Stimulated activated CD4-positive, alpha-beta T cell treated with anti-CD3 and anti-CD28 coated beads, Interleukin-4, amount 100 ng/mL, for 24 hours (primary cell): ENCODE results near the gene WNT3.
"Not testable (repeated sequence)": the region's sequence is repeated elsewhere in the genome, so short reads cannot be mapped to it uniquely, and the experiment has no call there.

Source experiments
- DNase-seq: peaks from one replicate; pipeline ENCODE4 v3.0.0-alpha.2; 2020

The WNT3 gene

DNA sequence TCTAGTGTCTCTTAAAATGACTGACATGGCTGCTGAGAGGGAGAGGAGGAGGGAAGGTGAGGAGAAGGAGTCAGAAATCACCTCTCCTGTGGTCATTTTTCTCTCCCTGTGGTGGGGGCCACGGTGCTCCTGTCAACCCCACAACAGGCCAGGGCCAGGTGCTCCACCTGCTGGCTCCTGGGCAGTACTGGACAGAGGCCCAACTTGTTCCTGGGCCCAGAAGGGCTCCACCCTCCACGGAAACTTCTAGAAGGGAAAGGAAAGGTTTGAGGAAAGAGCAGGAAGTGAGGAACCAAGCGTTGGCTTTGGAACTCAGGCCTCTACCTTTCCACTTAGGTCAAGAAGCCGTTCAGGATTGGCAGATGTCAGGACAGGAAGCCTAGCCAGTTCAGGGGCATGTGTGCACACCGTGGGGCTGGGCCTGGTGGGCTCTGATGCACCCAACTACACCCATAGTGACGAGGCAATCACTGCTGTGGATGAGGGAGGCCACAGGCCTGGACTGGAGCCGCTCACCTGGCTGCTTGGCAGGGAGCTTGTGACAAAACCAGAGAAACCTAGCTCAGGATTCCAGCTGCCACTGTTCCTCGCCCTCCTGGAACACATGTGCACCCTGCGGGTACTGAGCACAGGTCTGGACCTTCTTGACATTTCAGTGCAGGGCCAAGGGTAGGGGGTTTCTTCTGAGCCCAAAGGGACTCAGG, 36.1 kb downstream of the WNT3 start:
- DNase-seq: no peak

DNA sequence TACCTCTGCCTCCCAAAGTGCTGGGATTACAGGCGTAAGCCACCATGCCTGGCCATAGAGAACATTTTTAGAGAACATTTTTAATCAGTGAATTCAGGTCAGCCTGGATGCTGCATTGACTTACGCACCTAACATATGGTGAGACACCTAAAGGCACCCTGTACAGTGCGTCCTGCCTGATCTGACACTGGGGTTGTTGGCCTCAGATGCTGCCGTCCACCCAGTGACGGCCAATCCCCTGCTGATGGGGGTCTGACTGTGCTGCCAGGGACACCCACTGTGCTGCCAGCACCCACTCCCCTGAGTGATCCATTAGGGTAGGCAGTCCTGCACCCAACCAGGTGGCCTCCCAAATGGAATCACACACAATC, 38.5 kb downstream of the WNT3 start:
- DNase-seq: no peak

DNA sequence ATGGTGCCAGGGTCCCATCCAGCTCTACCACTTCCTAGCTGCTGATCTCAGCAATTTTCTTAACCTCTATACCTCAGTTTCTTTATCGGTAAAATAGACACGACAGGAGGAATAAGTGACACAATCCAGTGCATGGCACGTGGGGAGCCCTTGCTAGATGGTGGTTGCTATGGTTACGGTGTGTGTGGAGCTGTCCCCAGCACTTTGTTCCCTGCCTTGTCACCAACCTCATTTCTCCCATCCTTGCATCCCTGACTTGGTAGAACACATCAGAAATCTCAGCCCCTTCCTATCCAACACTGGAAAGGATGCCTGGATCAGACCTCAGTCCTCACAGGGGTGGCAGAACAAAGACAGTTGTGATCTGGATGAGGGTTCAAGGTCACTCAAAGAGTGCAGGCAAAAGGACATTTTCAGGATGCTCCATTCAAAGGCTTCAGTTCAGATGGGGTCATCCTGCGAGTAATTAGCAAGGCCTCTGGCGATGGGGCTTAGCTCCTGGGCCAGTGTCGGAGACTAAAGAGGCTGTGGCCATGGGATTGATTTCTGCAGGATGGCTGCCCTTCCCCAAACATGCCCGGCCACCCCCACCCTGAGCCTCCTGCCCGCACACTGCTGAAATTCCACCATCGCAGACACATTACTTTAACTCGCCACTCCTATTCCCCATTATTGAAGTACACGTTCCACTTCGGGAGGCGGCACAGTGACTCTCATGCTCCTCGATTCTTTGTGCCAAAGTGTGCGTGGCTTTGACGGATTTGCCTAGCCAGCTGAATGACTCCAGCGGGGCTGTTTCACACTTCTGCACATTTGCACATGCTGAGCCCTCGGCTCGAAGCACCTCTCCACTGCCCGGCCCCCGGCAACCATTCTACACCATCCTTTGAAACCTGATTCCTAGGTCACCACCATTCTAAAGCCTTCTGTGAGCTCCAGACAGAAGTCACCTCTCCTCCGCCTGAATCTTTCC, 40.3 kb downstream of the WNT3 start:
- no peak for DNase-seq

DNA sequence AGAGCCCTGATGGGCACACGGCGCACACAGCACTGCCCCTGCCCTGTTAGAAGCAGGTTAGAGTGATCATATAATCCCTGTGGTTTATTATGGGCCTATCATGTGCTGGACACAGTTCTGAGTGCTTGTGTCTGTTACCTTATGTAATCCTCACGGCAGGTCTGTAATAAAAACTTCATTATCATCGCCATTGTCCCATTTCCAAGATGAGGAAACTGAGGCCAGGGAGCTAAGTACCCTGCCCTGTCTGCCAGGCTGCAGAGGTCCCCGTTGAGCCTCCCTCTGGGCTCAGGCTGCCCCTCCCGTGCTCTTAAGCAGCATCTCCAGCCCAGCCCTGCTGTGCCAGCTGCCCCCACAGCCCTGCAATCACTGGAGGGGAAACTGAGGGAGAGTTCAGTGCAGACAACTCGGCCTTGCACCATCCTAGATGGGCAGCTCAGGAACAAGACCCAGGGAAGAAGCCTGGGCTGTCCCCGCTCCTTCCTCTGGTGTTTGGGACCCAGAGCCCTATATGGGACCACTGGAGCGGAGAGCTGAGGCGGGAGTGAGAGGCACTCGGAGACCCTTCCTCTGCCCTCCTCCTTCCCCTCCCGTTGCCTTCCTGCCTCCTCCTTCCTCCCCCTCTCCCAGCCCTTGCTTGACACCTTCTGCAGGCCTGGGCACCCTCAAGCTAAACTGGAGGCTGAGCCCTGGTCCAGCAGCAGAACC, 42.0 kb downstream of the WNT3 start:
- DNase-seq: no peak

DNA sequence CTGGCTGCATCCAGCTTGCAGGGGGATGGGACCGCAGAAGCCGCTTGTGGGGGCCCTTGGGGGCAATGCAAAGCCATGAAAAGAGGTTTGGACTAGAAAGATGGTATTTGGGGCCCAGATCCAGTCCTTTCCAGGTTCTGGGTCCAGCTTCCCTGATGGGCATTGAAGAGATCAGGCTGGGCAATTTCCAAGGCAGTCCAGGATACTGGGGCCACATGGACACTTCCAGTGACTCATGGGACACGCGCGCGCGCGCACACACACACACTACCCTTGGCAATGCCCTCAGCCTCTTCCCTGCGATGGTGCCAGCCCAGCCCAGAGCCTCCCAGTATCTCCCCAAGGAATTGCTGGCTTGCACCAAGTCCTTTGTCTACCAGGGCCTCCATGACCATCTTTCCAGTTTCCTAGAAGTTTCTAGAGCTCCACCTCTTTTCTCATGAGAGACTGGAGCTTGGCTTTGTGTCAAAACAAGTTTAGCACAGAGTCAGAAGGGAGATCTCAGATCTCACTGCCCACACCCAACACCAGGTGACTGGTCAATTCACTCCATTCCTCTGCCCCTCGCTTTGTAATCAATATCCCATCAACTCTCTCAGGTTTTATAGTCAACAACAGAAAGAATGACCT, 44.3 kb downstream of the WNT3 start:
- DNase-seq: no peak

GRCh38 chr17:46773676-46774075, 44.8 kb downstream of the WNT3 start:
- DNase-seq: no peak

DNA sequence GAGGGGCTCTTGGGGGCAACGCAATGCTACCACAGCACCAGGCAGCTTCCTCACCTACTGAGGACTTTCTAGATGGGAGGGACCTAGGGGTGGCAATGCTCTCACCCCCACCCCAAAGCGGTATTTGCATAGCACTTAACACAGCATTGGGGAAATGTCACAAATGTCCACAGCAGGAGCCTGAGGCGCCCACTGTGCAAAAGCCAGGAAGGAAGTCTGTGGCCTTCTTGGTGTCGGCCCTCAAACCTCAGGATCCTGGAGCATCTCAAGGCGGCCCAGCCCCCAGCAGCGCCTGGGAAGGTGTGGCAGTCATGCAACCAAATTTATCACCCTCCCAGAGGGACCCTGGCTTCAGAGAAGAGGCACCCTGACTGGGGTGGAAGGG, 45.3 kb downstream of the WNT3 start:
- no peak for DNase-seq

DNA sequence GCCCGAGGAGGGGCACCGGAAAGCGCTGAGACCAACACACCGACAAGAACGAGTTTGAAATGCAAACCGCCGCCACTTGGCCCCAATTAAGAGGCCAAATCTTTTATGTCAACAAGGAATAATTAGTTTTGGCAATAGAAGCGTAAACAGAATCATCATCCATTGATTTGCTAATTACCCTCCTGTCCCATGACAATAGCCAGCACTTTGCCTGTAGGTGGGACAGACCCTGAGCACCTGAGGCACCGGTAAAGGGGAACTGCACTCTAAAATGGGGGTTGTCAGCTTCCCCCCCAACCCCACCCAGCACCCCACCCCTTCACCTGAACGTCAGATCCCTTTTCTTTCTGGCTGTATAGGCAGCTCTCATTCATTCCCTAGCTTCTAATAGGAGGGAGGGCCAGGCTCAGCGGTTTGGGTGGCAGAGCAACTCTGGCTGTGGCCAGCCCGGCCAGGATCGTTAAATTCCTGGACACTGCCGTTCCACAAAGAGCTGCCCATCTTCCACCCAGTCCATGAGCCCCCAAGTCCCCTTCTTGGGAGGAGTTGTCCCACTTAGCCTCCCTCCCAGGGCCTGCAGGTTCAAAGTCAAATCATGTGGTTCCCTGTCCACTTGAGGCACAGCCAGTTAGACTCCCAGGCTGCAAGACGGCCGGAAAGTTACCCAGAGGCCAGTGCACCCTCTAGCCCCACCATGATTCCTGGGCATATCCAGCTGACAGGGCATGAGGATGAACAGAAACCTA, 45.8 kb downstream of the WNT3 start:
- DNase-seq: no peak

GRCh38 chr17:46771561-46772474, 46.7 kb downstream of the WNT3 start:
- DNase-seq: no peak

- no peak for DNase-seq
Observed at GRCh38 chr17:46770818-46771560, 47.5 kb downstream of the WNT3 start.

DNA sequence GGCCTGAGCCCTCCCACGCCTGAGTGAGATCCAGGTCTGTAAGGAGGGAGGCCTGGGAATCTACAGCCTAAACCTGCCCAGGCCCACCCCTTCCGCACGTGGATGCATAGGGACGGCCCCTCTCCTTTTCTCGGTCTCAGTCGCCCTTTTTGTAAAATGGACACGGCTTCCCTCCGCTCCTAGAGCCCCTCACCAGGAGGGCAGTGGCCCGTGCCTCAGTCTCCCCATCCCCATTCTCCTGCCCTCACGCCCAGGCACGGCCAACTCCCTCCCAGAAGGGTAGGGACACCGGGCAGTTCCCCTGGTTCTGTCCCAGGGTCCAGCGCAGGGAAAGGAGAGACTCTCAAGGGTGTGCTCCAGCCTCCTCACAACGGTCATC, 48.1 kb downstream of the WNT3 start:
- no peak for DNase-seq

DNA sequence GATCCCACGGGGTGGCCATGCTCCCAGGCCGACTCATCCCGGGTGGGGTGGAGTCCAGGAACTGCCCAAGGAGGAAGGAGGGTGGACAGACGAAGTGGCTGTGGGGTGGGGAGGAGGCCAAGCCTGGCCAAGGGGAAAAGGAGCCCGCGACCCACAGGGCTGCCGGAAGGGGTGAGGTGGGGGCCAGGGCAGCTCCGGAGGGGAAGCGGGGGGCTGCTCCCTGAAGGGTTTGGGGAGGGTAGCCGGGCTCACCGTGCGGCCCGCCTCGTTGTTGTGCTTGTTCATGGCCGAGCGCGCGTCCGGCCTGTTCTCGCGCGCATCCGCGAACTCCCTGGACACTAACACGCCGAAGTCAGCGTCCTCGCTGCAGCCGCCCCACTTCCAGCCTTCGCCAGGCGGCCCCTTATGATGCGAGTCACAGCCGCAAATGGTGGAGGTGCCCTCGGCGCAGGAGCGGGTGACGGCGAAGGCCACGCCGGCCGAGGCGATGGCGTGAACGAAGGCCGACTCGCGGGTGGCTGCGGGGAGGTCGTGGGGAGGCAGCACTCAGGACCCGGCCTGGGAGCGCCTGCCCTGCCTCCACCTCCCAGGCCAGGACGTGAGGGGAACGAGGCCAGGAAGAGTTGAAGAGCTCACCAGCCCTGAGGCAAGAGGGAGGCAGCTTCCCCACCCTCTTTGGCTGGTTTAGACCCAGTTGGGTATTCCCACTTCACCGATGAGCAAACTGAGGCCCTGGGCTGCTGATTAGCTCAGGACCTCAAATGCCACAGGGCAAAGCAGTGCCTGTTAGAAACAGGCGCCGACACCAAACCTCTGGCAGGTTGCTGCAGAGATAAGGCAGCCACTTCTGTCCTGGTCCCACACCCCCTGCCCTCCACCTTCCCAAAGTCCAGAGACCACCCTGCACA, 48.7 kb downstream of the WNT3 start:
- no peak for DNase-seq

DNA sequence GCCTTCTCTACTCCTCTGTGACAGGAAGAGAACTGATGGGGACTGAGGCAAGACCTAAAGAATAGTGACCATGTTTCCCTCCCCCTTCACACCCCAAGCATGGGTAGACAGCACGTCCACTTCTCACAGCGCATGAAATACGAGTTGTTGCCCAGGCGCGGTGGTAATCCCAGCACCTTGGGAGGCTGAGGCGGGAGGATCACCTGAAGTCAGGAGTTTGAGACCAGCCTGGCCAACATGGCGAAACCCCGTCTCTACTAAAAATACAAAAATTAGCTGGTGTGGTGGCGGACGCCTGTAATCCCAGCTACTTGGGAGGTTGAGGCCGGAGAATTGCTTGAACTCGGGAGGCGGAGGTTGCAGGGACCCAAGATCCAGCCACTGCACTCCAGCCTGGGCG, 49.6 kb downstream of the WNT3 start:
- DNase-seq: not testable (repeated sequence)

- no peak for DNase-seq
Observed at GRCh38 chr17:46768540-46768870, 50.0 kb downstream of the WNT3 start.

- DNase-seq: no peak
Observed at GRCh38 chr17:46766493-46767491, 51.7 kb downstream of the WNT3 start.

- no peak for DNase-seq
Observed at GRCh38 chr17:46765453-46765852, 53.0 kb downstream of the WNT3 start.

DNA sequence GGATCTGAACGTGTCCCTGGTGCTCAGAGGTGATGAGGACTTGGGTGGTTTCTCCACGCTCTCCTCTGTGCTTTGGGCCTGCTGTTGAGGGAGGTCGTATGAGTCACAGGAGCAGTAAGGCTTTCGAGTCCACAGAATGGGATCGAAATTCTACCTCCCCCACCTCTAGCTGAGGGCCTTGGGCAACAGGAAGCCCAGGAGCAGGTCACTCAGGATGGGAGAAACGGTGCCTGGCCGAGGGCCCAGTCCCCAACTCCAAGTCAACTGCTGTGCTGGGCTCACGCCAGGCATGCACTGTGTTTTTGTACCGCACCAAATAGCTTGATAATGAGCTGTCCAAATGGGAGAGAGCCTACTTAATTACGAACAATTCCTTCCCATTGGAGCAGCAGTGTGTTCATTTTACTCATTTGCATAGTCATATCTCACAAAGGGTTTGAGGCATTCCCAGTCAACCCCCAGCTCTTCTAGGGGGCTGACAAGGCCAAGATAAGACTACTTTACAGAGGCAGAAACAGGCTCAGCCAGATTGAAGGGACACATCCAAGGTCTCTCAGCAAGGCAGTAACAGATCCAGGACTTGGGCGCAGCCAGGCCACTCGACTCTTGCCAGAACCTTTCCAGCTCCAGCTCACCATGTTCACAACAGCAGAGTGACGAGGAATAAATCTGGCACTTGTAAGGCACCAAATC, 53.6 kb downstream of the WNT3 start:
- DNase-seq: no peak
